NT2/D1 (cell line): ENCODE data around the gene LRIG1.

Experiments used
- DNase-seq: peaks from one replicate; pipeline ENCODE4 v3.0.0-alpha.2; 2011; ENCODE audit warnings: low read depth, low spot score
- H3K27me3 ChIP-seq: 2 replicates; pipeline ENCODE4 v1.6.0; 2011; ENCODE audit warnings: mild to moderate bottlenecking; ENCODE audit not compliant: insufficient read length, insufficient read depth
- H3K36me3 ChIP-seq: 2 replicates; pipeline ENCODE4 v1.6.1; 2011; ENCODE audit warnings: mild to moderate bottlenecking, low read length, mixed read lengths; ENCODE audit not compliant: insufficient read depth, insufficient read length
- H3K4me1 ChIP-seq: 2 replicates; pipeline ENCODE4 v1.5.1; 2011; ENCODE audit not compliant: insufficient read depth, insufficient read length
- H3K4me3 ChIP-seq: 2 replicates; pipeline ENCODE4 v1.5.1; 2011; ENCODE audit warnings: low read depth; ENCODE audit not compliant: insufficient read length
- H3K9ac ChIP-seq: 2 replicates; pipeline ENCODE4 v1.6.0; 2011; ENCODE audit warnings: low read depth; ENCODE audit not compliant: insufficient read length
- H3K9me3 ChIP-seq: 2 replicates; pipeline ENCODE4 v1.5.1; 2011; ENCODE audit warnings: mild to moderate bottlenecking, low read length; ENCODE audit not compliant: insufficient read depth
- SUZ12 ChIP-seq: IDR thresholded peaks from 2 replicates; pipeline ENCODE4 v1.6.1; 2011; ENCODE audit not compliant: insufficient read length, insufficient read depth; ENCODE audit errors: extremely low read depth
- YY1 ChIP-seq: IDR thresholded peaks from 2 replicates; pipeline ENCODE4 v1.6.1; 2011; ENCODE audit not compliant: insufficient read length, insufficient read depth
- ZNF274 ChIP-seq: IDR thresholded peaks from 2 replicates; pipeline ENCODE4 v1.6.1; 2011; ENCODE audit warnings: mild to moderate bottlenecking, low read depth, low read length

LRIG1 gene

DNA sequence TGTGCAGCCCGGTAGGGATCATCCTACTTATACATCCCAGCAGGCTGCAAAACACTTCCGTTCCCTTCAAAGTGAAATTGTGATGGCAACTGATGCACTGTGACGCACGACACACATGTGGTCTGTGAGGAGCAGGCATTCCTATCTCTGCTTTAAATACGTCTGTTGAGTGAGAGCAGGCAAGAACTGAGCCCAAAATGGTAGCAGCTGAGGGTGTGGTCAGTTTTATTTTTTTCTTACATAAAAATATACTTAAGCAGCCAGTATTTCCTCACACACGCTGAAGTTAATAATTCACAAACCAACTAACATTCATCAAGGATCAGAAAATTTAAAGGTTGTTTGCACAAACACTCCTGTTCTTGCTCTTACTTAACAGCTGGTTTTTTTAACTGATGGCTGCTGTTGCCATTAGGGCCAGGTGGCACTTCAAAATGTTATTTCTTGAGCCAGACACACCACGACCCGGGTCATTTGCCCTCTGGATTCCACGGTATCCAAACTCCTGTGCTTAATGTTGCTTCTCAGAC, 23.9 kb downstream of the LRIG1 start:
- H3K9ac ChIP-seq: no peak overlapping the region
- H3K4me3 ChIP-seq: no peak overlapping the region
- H3K9me3 ChIP-seq: no peaks in the 10 kb centered on the region
- H3K36me3 ChIP-seq: no peaks in the 10 kb centered on the region
- H3K27me3 ChIP-seq: no peaks in the 10 kb centered on the region
- no peak for DNase-seq
- peaks cover 5% of the 10 kb centered on the region for H3K4me1 ChIP-seq
- TF ChIP-seq SUZ12: no peak

DNA sequence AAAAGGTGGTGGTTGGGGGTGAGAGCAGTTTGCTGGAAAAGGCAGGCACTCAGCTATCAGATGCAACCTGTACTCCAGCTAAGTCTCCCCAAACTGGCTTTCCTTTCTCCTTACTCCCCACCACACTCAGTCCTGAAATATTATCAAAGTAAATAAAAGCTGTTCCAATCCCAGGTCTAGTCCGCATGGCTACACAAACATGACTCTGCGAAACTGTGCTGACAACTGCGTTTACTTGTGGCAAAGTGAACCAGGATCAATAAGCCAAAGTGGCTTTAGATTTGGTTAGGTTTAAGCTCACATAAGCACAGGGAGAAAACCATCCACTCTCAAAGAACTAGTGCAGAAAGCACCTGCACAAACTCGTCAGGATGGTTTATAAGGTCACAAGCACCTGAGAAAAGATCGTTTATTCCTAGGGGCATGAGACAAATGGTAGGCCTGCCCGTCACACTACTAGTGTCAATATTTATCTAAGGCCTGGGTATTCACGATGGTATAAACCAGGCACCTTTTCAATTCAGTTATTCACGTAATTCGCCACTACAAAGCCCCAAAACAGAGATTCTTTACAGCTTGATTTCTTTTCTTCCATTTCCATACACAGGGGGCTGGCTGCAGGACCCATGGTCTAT, 25.3 kb downstream of the LRIG1 start:
- DNase-seq: no peak
- Histone ChIP-seq H3K4me3 (no peak overlapping the region), H3K36me3 (no peaks in the 10 kb centered on the region), H3K27me3 (no peaks in the 10 kb centered on the region), H3K4me1 (peaks cover 5% of the 10 kb centered on the region), H3K9ac (no peak overlapping the region), H3K9me3 (no peaks in the 10 kb centered on the region)
- no peak for TF ChIP-seq ZNF274
- no peak for TF ChIP-seq SUZ12
- TF ChIP-seq YY1: no peak

DNA sequence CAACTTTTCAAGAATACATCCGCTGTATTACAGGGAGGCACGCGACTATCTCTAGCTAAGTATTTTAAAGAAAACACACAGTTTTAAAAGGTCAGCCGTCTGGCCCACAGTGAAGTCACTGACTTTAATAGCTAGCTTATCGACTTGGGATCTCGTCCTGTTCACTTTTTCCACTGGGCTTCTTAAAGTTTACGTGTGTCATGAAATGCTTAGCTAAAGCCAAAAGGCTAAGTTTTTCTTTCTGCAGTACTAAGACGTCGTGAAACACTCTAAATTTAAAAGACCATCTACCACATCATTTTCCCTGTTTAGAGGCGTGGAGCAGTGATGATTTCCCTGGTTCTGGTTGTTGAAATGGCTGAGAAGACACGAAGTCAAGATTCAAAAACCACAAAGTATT, 27.1 kb downstream of the LRIG1 start:
- no peak for DNase-seq
- H3K9me3 ChIP-seq: no peaks in the 10 kb centered on the region
- peaks cover 2% of the 10 kb centered on the region for H3K4me1 ChIP-seq
- no peak overlapping the region for H3K9ac ChIP-seq
- no peak for TF ChIP-seq ZNF274
- no peak for TF ChIP-seq SUZ12
- TF ChIP-seq YY1: no peak
- no peaks in the 10 kb centered on the region for H3K36me3 ChIP-seq
- H3K4me3 ChIP-seq: no peak overlapping the region
- H3K27me3 ChIP-seq: no peaks in the 10 kb centered on the region

DNA sequence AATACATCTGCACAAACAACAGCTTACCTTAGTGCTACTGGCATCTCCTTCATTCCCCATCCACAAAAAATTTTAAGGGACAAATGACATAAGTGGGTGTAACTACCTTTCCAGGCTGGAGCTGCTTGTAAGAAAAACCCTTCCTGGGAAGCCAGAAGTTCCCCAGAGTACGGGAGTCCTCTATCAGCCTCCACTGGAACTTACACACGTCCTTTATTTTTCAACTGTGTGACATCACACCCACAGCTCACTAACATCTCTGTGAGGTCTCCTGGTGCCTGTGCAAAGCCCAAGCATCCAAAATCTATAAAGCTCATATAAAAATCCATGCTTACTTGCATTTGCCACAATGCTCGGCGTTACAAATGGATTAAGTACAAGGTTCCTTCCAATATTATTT, 27.6 kb downstream of the LRIG1 start:
- peaks cover 2% of the 10 kb centered on the region for H3K4me1 ChIP-seq

DNA sequence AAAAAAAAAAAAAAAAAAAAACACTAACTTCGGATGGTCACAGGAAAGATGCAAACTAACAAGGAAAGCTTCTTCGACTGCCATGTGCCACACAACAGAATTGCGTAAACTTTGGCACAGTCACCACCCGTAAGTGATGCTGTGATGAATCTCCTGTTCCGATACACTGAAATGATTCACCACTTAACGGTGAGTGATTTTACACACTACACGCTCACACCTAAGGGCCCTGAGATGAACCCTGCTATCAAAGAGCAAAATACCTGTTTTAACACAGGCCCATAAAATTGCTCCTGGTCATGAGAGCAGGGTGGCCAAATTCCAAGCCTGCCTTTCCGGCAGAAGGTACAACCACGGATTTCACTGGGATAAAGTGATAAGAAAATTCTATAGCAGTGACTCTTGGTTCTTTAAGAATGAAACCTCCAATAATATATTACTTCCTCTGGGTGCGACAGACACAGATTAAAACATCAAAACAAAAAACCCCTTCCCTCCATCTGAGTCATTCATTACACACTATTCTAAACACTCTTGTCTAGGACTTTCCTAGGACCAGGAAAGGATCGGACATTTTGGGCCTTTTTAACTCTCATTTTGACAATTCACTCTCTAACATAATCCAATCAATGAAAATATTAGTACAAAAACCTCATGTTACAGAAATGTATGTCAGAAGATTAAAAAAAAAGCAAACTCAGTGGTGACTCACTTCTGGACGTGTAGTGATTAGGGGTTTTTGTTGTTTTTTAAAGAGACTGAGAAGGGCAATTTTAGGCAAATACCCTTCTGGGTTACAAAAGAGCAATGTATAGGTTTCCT, 28.3 kb downstream of the LRIG1 start:
- no peak overlapping the region for H3K9ac ChIP-seq
- H3K4me1 ChIP-seq: peaks cover 2% of the 10 kb centered on the region
- no peaks in the 10 kb centered on the region for H3K9me3 ChIP-seq
- DNase-seq: no peak
- H3K27me3 ChIP-seq: no peaks in the 10 kb centered on the region
- H3K4me3 ChIP-seq: no peak overlapping the region
- TF ChIP-seq YY1: no peak
- no peak for TF ChIP-seq ZNF274
- TF ChIP-seq SUZ12: no peak
- no peaks in the 10 kb centered on the region for H3K36me3 ChIP-seq

More for the DNA sequence above, 27.6 kb downstream of the LRIG1 start:
- TF ChIP-seq YY1 (no peak), SUZ12 (no peak), ZNF274 (no peak)
- no peak overlapping the region for H3K4me3 ChIP-seq
- H3K9me3 ChIP-seq: no peaks in the 10 kb centered on the region
- H3K36me3 ChIP-seq: no peaks in the 10 kb centered on the region
- no peak for DNase-seq
- no peaks in the 10 kb centered on the region for H3K27me3 ChIP-seq
- H3K9ac ChIP-seq: no peak overlapping the region

DNA sequence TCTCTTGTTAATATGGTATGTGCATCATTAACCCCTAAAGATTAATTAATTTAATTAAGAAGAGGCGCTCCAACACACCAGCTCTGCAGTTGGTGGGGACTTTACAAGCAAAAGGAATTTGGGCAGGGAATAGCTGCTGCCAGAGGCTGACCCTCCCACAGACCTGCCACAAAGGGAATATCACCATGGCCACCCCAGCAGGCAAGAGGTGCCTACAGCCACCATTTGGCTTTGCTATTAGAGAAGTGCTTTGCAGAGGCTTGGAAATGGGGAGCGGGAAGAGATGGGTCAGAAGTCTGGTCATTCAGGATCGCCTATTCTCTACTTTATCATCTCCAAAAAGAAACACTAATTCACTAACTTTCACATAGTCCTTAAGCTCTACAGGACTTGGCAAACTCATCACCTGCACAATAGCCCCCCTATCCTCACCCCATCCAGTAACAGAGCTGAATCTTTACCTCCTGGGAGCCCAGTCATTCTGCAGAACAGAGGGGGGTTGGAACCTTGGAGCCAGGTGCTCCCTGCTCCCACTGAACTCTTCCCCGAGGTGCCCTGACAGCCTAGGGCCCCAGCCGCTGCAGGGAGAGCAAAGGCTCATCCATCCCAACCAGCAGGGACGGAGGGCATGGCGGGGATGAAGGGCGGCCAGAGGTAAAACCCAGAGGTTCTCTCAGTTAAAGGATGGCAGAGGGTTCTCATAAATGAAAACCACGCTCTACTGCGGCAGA, 29.7 kb downstream of the LRIG1 start:
- TF ChIP-seq SUZ12: no peak
- no peak for TF ChIP-seq YY1
- no peak for TF ChIP-seq ZNF274
- no peaks in the 10 kb centered on the region for H3K27me3 ChIP-seq
- no peaks in the 10 kb centered on the region for H3K9me3 ChIP-seq
- H3K4me3 ChIP-seq: no peak overlapping the region
- H3K36me3 ChIP-seq: no peaks in the 10 kb centered on the region
- no peak for DNase-seq
- H3K4me1 ChIP-seq: peaks cover 2% of the 10 kb centered on the region
- no peak overlapping the region for H3K9ac ChIP-seq

DNA sequence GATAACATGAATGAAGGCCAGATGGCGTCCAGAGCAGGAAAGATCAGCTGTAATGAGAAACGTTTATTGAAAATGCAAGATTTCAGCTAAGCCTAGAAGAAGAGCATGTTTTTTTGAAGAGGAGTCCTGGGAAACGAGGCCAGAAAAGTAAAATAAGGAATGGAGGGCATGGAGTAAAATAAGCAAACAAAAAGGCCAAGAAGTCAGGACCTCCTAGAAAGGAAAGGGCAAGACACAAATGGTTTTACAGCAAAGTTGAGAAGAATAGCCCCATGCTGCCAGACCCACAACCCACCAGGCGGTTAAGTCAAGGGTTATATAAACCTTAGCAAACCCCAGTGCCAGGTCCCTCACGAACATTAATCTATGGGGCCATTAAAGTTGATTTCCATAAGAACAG, 30.5 kb downstream of the LRIG1 start:
- Histone ChIP-seq H3K36me3 (no peaks in the 10 kb centered on the region), H3K9me3 (no peaks in the 10 kb centered on the region), H3K4me3 (no peak overlapping the region), H3K4me1 (peaks cover 2% of the 10 kb centered on the region), H3K27me3 (no peaks in the 10 kb centered on the region), H3K9ac (no peak overlapping the region)
- TF ChIP-seq SUZ12 (no peak), ZNF274 (no peak), YY1 (no peak)
- DNase-seq: no peak
